Body of pancreas (tissue), 4 donors: ENCODE measurements around the gene ARHGEF17.

Experiments used
- CTCF ChIP-seq, 7 experiments: fragments of 450-650 bp in 4 of 7; fragments of 200-600 bp in 3 of 7; sonication (generic) in 3 of 7; IDR thresholded peaks; one replicate each; pipeline ENCODE4 v1.5.1; 2016 to 2019; ENCODE audit warnings: antibody characterized with exemption in 7 of 7
- POLR2A ChIP-seq, 3 donors: fragments of 450-650 bp; IDR thresholded peaks; one replicate each; pipeline ENCODE4 v1.6.1; 2016; ENCODE audit warnings: antibody characterized with exemption in 3 of 3, mild to moderate bottlenecking in 2 of 3

DNA sequence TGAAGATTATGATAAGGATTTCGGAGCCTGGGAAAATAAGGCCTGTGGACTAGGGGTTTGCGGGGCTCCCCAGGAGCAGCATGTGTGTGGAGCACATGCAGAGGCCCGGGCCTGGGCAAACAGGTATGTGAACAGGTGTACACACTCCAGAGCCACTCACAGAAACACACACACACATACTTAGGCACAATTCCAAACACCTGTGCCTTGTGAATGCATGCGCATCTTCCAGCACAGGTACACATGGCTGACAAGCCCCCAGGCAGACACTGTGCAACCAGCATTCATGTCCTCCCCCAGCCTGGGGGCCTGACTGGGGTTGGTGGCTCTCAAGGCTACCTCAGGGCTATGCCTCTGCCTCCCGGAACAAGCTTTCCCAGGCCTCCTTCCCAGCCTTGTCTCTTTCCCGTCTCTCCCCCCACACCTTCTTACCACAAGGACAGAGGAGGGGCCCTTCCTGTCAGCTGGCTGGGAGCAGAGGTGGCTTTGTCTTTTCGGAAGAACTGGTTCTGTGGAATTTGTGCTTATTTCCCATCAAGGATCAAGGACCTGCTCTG, 38.5 kb upstream of the ARHGEF17 start:
- no peak for TF ChIP-seq CTCF (IDR thresholded peaks at IDR 0.05)
- no peak for TF ChIP-seq POLR2A (IDR thresholded peaks at IDR 0.05)
